ENCODE results near the gene KRTAP10-4.

DNA sequence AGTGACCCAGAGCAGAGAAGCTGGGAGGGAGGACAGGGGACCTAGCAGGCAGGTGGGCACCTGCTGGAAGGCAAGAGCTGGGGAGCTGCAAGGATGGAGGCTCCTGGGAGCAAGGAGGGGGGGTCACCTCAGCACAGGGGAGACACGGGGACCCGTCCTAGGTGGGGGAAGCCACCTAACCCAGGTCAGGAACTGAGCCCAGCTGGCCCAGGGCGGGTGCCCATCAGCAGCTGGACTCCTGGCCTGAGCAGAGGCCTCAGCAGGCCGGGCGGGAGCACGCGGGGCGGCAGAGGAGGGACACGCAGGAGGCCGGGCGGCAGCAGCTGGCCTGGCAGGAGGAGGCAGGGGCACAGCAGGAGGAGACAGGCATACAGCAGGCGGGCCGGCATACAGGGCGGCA, 34.5 kb upstream of the KRTAP10-4 start:
- TF ChIP-seq, protein P1, sequence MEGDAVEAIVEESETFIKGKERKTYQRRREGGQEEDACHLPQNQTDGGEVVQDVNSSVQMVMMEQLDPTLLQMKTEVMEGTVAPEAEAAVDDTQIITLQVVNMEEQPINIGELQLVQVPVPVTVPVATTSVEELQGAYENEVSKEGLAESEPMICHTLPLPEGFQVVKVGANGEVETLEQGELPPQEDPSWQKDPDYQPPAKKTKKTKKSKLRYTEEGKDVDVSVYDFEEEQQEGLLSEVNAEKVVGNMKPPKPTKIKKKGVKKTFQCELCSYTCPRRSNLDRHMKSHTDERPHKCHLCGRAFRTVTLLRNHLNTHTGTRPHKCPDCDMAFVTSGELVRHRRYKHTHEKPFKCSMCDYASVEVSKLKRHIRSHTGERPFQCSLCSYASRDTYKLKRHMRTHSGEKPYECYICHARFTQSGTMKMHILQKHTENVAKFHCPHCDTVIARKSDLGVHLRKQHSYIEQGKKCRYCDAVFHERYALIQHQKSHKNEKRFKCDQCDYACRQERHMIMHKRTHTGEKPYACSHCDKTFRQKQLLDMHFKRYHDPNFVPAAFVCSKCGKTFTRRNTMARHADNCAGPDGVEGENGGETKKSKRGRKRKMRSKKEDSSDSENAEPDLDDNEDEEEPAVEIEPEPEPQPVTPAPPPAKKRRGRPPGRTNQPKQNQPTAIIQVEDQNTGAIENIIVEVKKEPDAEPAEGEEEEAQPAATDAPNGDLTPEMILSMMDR (IDR thresholded peaks at IDR 0.05), result no peak
- TF ChIP-seq POLR2A (IDR thresholded peaks at IDR 0.05) (no peak), POLR2AphosphoS5 (IDR thresholded peaks at IDR 0.05) (no peak)

Measured in prostate gland (tissue), 2 donors.